ENCODE results near the gene UBASH3B. TPM values are rescaled to one million over a fixed set of nuclear protein-coding genes. Genes with fewer than 3 reads are reported as not detected.

The UBASH3B gene
- total RNA-seq, 1 donor: 21.4 TPM

- Histone ChIP-seq H4K20me1 (ENCODE audit: insufficient read depth, low read length) (no peaks in the 10 kb centered on the region), H3K4me1 (ENCODE audit: insufficient read depth, low read length) (peaks cover 26% of the 10 kb centered on the region), H3K4me2 (ENCODE audit: insufficient read depth, low read length) (no peak overlapping the region), H3K4me3 (ENCODE audit: insufficient read depth, low read length) (no peak overlapping the region), H3K36me3 (ENCODE audit: insufficient read depth, low read length) (peaks cover 6% of the 10 kb centered on the region), H3K27me3 (ENCODE audit: insufficient read depth, low read length) (no peaks in the 10 kb centered on the region), H2AFZ (ENCODE audit: low read length) (no peak overlapping the region), H3K79me2 (ENCODE audit: insufficient read depth, low read length) (peaks cover 94% of the 10 kb centered on the region), H3K9me3 (ENCODE audit: low read depth, low read length) (no peaks in the 10 kb centered on the region), H3K27ac (ENCODE audit: low read depth, low read length) (no peak overlapping the region)
- no peak for TF ChIP-seq CTCF (IDR thresholded peaks at IDR 0.05; ENCODE audit: extremely low read depth, low read depth, low read length)
- DNase-seq (ENCODE audit: insufficient read length, low spot score, missing footprints): no peak
Observed at GRCh38 chr11:122695076-122695615, 39.6 kb downstream of the UBASH3B start.

- Histone ChIP-seq H3K79me2 (ENCODE audit: insufficient read depth, low read length) (peaks cover 94% of the 10 kb centered on the region), H3K4me1 (ENCODE audit: insufficient read depth, low read length) (peaks cover 11% of the 10 kb centered on the region)
Observed at GRCh38 chr11:122696662-122697061, 41.1 kb downstream of the UBASH3B start.

GRCh38 chr11:122697636-122698167 lies 42.2 kb downstream of the UBASH3B start:
- H3K4me1 ChIP-seq (ENCODE audit: insufficient read depth, low read length): peaks cover 3% of the 10 kb centered on the region
- peaks cover 95% of the 10 kb centered on the region for H3K79me2 ChIP-seq (ENCODE audit: insufficient read depth, low read length)
- no peak for TF ChIP-seq CTCF (IDR thresholded peaks at IDR 0.05; ENCODE audit: extremely low read depth, low read depth, low read length)
- no peaks in the 10 kb centered on the region for H4K20me1 ChIP-seq (ENCODE audit: insufficient read depth, low read length)
- H3K4me2 ChIP-seq (ENCODE audit: insufficient read depth, low read length): no peak overlapping the region
- no peaks in the 10 kb centered on the region for H3K27me3 ChIP-seq (ENCODE audit: insufficient read depth, low read length)
- H3K36me3 ChIP-seq (ENCODE audit: insufficient read depth, low read length): peaks cover 4% of the 10 kb centered on the region
- H3K9me3 ChIP-seq (ENCODE audit: low read depth, low read length): no peaks in the 10 kb centered on the region
- H3K4me3 ChIP-seq (ENCODE audit: insufficient read depth, low read length): no peak overlapping the region
- H2AFZ ChIP-seq (ENCODE audit: low read length): no peak overlapping the region
- no peak overlapping the region for H3K27ac ChIP-seq (ENCODE audit: low read depth, low read length)
- DNase-seq (ENCODE audit: insufficient read length, low spot score, missing footprints): no peak

More at GRCh38 chr11:122696662-122697061, 41.1 kb downstream of the UBASH3B start:
- H3K27me3 ChIP-seq (ENCODE audit: insufficient read depth, low read length): no peaks in the 10 kb centered on the region
- H3K9me3 ChIP-seq (ENCODE audit: low read depth, low read length): no peaks in the 10 kb centered on the region
- H3K4me3 ChIP-seq (ENCODE audit: insufficient read depth, low read length): no peak overlapping the region
- H2AFZ ChIP-seq (ENCODE audit: low read length): no peak overlapping the region
- H3K4me2 ChIP-seq (ENCODE audit: insufficient read depth, low read length): no peak overlapping the region
- no peak for TF ChIP-seq CTCF (IDR thresholded peaks at IDR 0.05; ENCODE audit: extremely low read depth, low read depth, low read length)
- no peak overlapping the region for H3K27ac ChIP-seq (ENCODE audit: low read depth, low read length)
- no peak for DNase-seq (ENCODE audit: insufficient read length, low spot score, missing footprints)
- no peaks in the 10 kb centered on the region for H4K20me1 ChIP-seq (ENCODE audit: insufficient read depth, low read length)
- H3K36me3 ChIP-seq (ENCODE audit: insufficient read depth, low read length): peaks cover 4% of the 10 kb centered on the region

- Histone ChIP-seq H3K27ac (ENCODE audit: low read depth, low read length) (no peak overlapping the region), H2AFZ (ENCODE audit: low read length) (no peak overlapping the region), H3K36me3 (ENCODE audit: insufficient read depth, low read length) (peaks cover 4% of the 10 kb centered on the region), H3K9me3 (ENCODE audit: low read depth, low read length) (no peaks in the 10 kb centered on the region), H3K4me2 (ENCODE audit: insufficient read depth, low read length) (no peak overlapping the region), H3K4me3 (ENCODE audit: insufficient read depth, low read length) (no peak overlapping the region), H3K27me3 (ENCODE audit: insufficient read depth, low read length) (no peaks in the 10 kb centered on the region), H3K4me1 (ENCODE audit: insufficient read depth, low read length) (peaks cover 3% of the 10 kb centered on the region), H3K79me2 (ENCODE audit: insufficient read depth, low read length) (peaks cover 93% of the 10 kb centered on the region), H4K20me1 (ENCODE audit: insufficient read depth, low read length) (no peaks in the 10 kb centered on the region)
- no peak for TF ChIP-seq CTCF (IDR thresholded peaks at IDR 0.05; ENCODE audit: extremely low read depth, low read depth, low read length)
- DNase-seq (ENCODE audit: insufficient read length, low spot score, missing footprints): no peak
Observed at GRCh38 chr11:122698392-122698791, 42.9 kb downstream of the UBASH3B start.

Data from osteoblast (primary cell).